Astrocyte (in vitro differentiated cells and primary cell): ENCODE measurements around the gene PLA2G4A. TPM values are rescaled to one million over a fixed set of nuclear protein-coding genes. Genes with fewer than 3 reads are reported as not detected.

Source experiments
- DNase-seq: peaks from one replicate; pipeline ENCODE4 v3.0.0-alpha.2; 2010; ENCODE audit warnings: low read depth
- FAIRE-seq: peaks from 2 replicates; lab custom pipeline; 2011; peaks lifted over from hg19 to GRCh38; lab: Jason Lieb, UNC
- H2AFZ ChIP-seq: 2 replicates; pipeline ENCODE4 v1.6.0; 2012; ENCODE audit warnings: low read depth, low read length, inconsistent platforms
- H3K27ac ChIP-seq: 2 replicates; pipeline ENCODE4 v1.5.1; 2011; ENCODE audit warnings: low read depth, low read length, inconsistent platforms
- H3K27me3 ChIP-seq: 2 replicates; pipeline ENCODE4 v1.6.0; 2011; ENCODE audit warnings: low read length, inconsistent platforms; ENCODE audit not compliant: insufficient read depth
- H3K36me3 ChIP-seq: 2 replicates; pipeline ENCODE4 v1.5.1; 2011; ENCODE audit warnings: low read length, inconsistent platforms; ENCODE audit not compliant: insufficient read depth
- H3K4me1 ChIP-seq: 2 replicates; pipeline ENCODE4 v1.5.1; 2011; ENCODE audit warnings: low read length, inconsistent platforms; ENCODE audit not compliant: insufficient read depth
- H3K4me2 ChIP-seq: 2 replicates; pipeline ENCODE4 v1.6.0; 2012; ENCODE audit warnings: low read length, inconsistent platforms
- H3K4me3 ChIP-seq: 2 replicates; pipeline ENCODE4 v1.5.1; 2011; ENCODE audit warnings: low read depth, mild to moderate bottlenecking, low read length, inconsistent platforms; ENCODE audit not compliant: insufficient read depth
- H3K79me2 ChIP-seq: 2 replicates; pipeline ENCODE4 v1.6.0; 2012; ENCODE audit warnings: mild to moderate bottlenecking, low read length, inconsistent platforms; ENCODE audit not compliant: insufficient read depth
- H3K9ac ChIP-seq: 2 replicates; pipeline ENCODE4 v1.6.0; 2012; ENCODE audit warnings: mild to moderate bottlenecking, low read length, inconsistent platforms
- H3K9me3 ChIP-seq: 2 replicates; pipeline ENCODE4 v1.5.1; 2012; ENCODE audit warnings: low read depth, mild to moderate bottlenecking, low read length, inconsistent platforms; ENCODE audit not compliant: insufficient read depth
- H4K20me1 ChIP-seq: 2 replicates; pipeline ENCODE4 v1.6.0; 2012; ENCODE audit warnings: low read length, inconsistent platforms; ENCODE audit not compliant: insufficient read depth
- H3K27ac Mint-ChIP-seq: one replicate; pipeline ENCODE4 v1.8.0; 2021; ENCODE audit warnings: mild to moderate bottlenecking, mixed read lengths; ENCODE audit not compliant: unreplicated experiment
- H3K27me3 Mint-ChIP-seq: one replicate; pipeline ENCODE4 v1.8.0; 2021; ENCODE audit warnings: low read depth, mixed read lengths; ENCODE audit not compliant: unreplicated experiment
- H3K36me3 Mint-ChIP-seq: one replicate; pipeline ENCODE4 v1.8.0; 2021; ENCODE audit warnings: low read depth, mixed read lengths; ENCODE audit not compliant: unreplicated experiment
- H3K4me1 Mint-ChIP-seq: one replicate; pipeline ENCODE4 v1.8.0; 2021; ENCODE audit warnings: low read depth, mixed read lengths; ENCODE audit not compliant: unreplicated experiment
- H3K4me3 Mint-ChIP-seq: one replicate; pipeline ENCODE4 v1.8.0; 2021; ENCODE audit warnings: mild to moderate bottlenecking, moderate library complexity, mixed read lengths; ENCODE audit not compliant: unreplicated experiment
- H3K9me3 Mint-ChIP-seq: one replicate; pipeline ENCODE4 v1.8.0; 2021; ENCODE audit warnings: mild to moderate bottlenecking, mixed read lengths; ENCODE audit not compliant: unreplicated experiment
- CTCF ChIP-seq: IDR thresholded peaks from 2 replicates; pipeline ENCODE4 v1.5.1; 2011; ENCODE audit warnings: low read depth, mild to moderate bottlenecking, inconsistent platforms, low read length, moderate library complexity; ENCODE audit not compliant: insufficient read depth
- EZH2 ChIP-seq: IDR thresholded peaks from 2 replicates; pipeline ENCODE4 v1.6.1; 2012; ENCODE audit warnings: mild to moderate bottlenecking, low read length, inconsistent platforms; ENCODE audit not compliant: insufficient read depth
- total RNA-seq: library from RNA; stranded (reverse); gene quantifications from 2 replicates; pipeline ENCODE4 v1.2.1, GENCODE V29; 2021

PLA2G4A gene
- total RNA-seq, 1 donor from 2014 or later: 1.4 TPM

- no peak overlapping the region for H3K4me3 ChIP-seq
- H3K4me2 ChIP-seq: no peak overlapping the region
- no peaks in the 10 kb centered on the region for H3K27me3 Mint-ChIP-seq
- FAIRE-seq: no peak
- H3K9ac ChIP-seq: no peak overlapping the region
- H4K20me1 ChIP-seq: no peaks in the 10 kb centered on the region
- no peaks in the 10 kb centered on the region for H3K79me2 ChIP-seq
- no peak for TF ChIP-seq EZH2
- no peak for TF ChIP-seq CTCF
- no peaks in the 10 kb centered on the region for H3K27me3 ChIP-seq
- H3K4me1 Mint-ChIP-seq: no peaks in the 10 kb centered on the region
- H3K9me3 Mint-ChIP-seq: peaks cover 9% of the 10 kb centered on the region
- no peaks in the 10 kb centered on the region for H3K36me3 Mint-ChIP-seq
- no peak overlapping the region for H3K27ac ChIP-seq
- no peaks in the 10 kb centered on the region for H3K9me3 ChIP-seq
- no peak overlapping the region for H3K4me3 Mint-ChIP-seq
- H2AFZ ChIP-seq: no peak overlapping the region
- H3K4me1 ChIP-seq: no peaks in the 10 kb centered on the region
- no peaks in the 10 kb centered on the region for H3K36me3 ChIP-seq
- DNase-seq: no peak
- H3K27ac Mint-ChIP-seq: no peak overlapping the region
Observed at GRCh38 chr1:186923486-186923885, 94.7 kb downstream of the PLA2G4A start.

- Mint-ChIP-seq H3K9me3 (peaks cover 4% of the 10 kb centered on the region), H3K4me1 (peaks cover 2% of the 10 kb centered on the region), H3K36me3 (no peaks in the 10 kb centered on the region), H3K27me3 (no peaks in the 10 kb centered on the region), H3K4me3 (no peak overlapping the region), H3K27ac (no peak overlapping the region)
- Histone ChIP-seq H3K36me3 (no peaks in the 10 kb centered on the region), H3K4me3 (no peak overlapping the region), H3K27me3 (no peaks in the 10 kb centered on the region), H3K4me2 (no peak overlapping the region), H3K4me1 (no peaks in the 10 kb centered on the region), H3K27ac (no peak overlapping the region), H3K9ac (no peak overlapping the region), H2AFZ (no peak overlapping the region), H3K79me2 (no peaks in the 10 kb centered on the region), H4K20me1 (no peaks in the 10 kb centered on the region), H3K9me3 (no peaks in the 10 kb centered on the region)
- DNase-seq (no peak), FAIRE-seq (no peak)
- TF ChIP-seq CTCF: no peak
- TF ChIP-seq EZH2: no peak
Observed at GRCh38 chr1:186925881-186926669, 97.3 kb downstream of the PLA2G4A start.

- Mint-ChIP-seq H3K27ac (no peak overlapping the region), H3K36me3 (no peaks in the 10 kb centered on the region), H3K4me1 (peaks cover 2% of the 10 kb centered on the region), H3K27me3 (no peaks in the 10 kb centered on the region), H3K4me3 (no peak overlapping the region), H3K9me3 (no peaks in the 10 kb centered on the region)
- TF ChIP-seq EZH2: no peak
- TF ChIP-seq CTCF: no peak
- Histone ChIP-seq H2AFZ (no peak overlapping the region), H3K4me3 (no peak overlapping the region), H4K20me1 (no peaks in the 10 kb centered on the region), H3K9me3 (no peaks in the 10 kb centered on the region), H3K36me3 (no peaks in the 10 kb centered on the region), H3K27me3 (no peaks in the 10 kb centered on the region), H3K9ac (no peak overlapping the region), H3K27ac (no peak overlapping the region), H3K79me2 (no peaks in the 10 kb centered on the region), H3K4me1 (no peaks in the 10 kb centered on the region), H3K4me2 (no peak overlapping the region)
- no peak for DNase-seq
- no peak for FAIRE-seq
Observed at GRCh38 chr1:186927884-186928283, 99.1 kb downstream of the PLA2G4A start.
